Natural killer cell treated with Interleukin-12 subunit alpha and Interleukin-12 subunit beta and Interleukin-15 and Interleukin-18, amount 100 ng/mL, for 72 hours (primary cell): Measurements from ENCODE around the gene MEGF6. TPM values are rescaled to one million over a fixed set of nuclear protein-coding genes. Genes with fewer than 3 reads are reported as not detected.
A peak's percentile ranks its signal among the peaks of the same experiment; 100 is the strongest.

Experiments
- ATAC-seq, 2 donors: fragments of 150-1000 bp; cut with Tn5 transposase in 1 of 2; sonication (Bioruptor Pico), chemical (Tn5 transposase) in 1 of 2; 2 replicates each; pipeline ENCODE4 v1.10.0; 2021
- DNase-seq: peaks from one replicate; pipeline ENCODE4 v3.0.0; 2022; ENCODE audit warnings: low spot score
- H3K27ac Mint-ChIP-seq, 2 donors: 1 replicate in 1 of 2; 2 replicates in 1 of 2; pipeline ENCODE4 v1.8.0; 2022; ENCODE audit warnings: mixed read lengths in 2 of 2, mild to moderate bottlenecking in 1 of 2, moderate library complexity in 1 of 2
- H3K27me3 Mint-ChIP-seq, 2 donors: 1 replicate in 1 of 2; 2 replicates in 1 of 2; pipeline ENCODE4 v1.8.0; 2022; ENCODE audit warnings: mixed read lengths in 2 of 2
- H3K36me3 Mint-ChIP-seq: one replicate; pipeline ENCODE4 v1.8.0; 2022; ENCODE audit warnings: mixed read lengths
- H3K4me1 Mint-ChIP-seq, 2 donors: 1 replicate in 1 of 2; 2 replicates in 1 of 2; pipeline ENCODE4 v1.8.0; 2022; ENCODE audit warnings: low read depth in 2 of 2, mixed read lengths in 2 of 2, mild to moderate bottlenecking in 1 of 2
- H3K4me3 Mint-ChIP-seq: one replicate; pipeline ENCODE4 v1.8.0; 2022; ENCODE audit warnings: mixed read lengths
- H3K9me3 Mint-ChIP-seq: 2 replicates; pipeline ENCODE4 v1.8.0; 2022; ENCODE audit warnings: mixed read lengths
- total RNA-seq, 2 donors: library from RNA; stranded (reverse); gene quantifications; one replicate each; pipeline ENCODE4 v1.2.3, GENCODE V29; 2022

MEGF6 gene
- total RNA-seq, 2 donors from 2014 or later = 0.36 to 1.6 TPM

DNA sequence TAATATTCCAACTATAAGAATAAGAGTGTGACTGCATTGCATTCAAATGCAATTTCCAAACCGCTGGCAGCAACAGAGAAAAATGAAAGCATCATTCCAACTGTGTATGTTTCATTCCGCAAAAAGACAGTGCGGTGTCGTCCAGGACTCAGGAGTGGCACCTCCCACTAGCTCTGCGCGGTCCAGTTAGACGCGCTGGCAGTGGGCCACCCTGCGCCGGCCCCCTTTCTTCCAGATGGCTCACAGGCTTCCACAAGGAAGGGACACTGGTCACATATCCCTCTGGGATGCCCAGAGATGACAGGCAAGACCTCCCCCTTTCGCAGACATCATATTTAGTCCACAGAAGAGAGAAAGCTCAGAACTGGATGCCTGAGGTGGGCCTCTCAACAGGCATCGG lies 26.7 kb upstream of the MEGF6 start:
- Mint-ChIP-seq H3K27me3 (no peaks in the 10 kb centered on the region), H3K4me1 (peaks cover 0 to 6% of the 10 kb centered on the region in 2 donors), H3K9me3 (no peaks in the 10 kb centered on the region), H3K36me3 (peaks cover 10% of the 10 kb centered on the region), H3K27ac (no peak overlapping the region), H3K4me3 (no peak overlapping the region)
- peak; percentile 25 for DNase-seq
- ATAC-seq = no peak

- H3K27ac Mint-ChIP-seq = no peak overlapping the region
- H3K4me1 Mint-ChIP-seq = peaks cover 0 to 3% of the 10 kb centered on the region in 2 donors
- no peaks in the 10 kb centered on the region for H3K27me3 Mint-ChIP-seq
- peak; percentile 18 for DNase-seq
- H3K9me3 Mint-ChIP-seq = no peaks in the 10 kb centered on the region
- peaks cover 10% of the 10 kb centered on the region for H3K36me3 Mint-ChIP-seq
- H3K4me3 Mint-ChIP-seq = no peak overlapping the region
- no peak for ATAC-seq
These were observed 25.2 kb upstream of the MEGF6 start for GRCh38 chr1:3636531-3636930.

DNA sequence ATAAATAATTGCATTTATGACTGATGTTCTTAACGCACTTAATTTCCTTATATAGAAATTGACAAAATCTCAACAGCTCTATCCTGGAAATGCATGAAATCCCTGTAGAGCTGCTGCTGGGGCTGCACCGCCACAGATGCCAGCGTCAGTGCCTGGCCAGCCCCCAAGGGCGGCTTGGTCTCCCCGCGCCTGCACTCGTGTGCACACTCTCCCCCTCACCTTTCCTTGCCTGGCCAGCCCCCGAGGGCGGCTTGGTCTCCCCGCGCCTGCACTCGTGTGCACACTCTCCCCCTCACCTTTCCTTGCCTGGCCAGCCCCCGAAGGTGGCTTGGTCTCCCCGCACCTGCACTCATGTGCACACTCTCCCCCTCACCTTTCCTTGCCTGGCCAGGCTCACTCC lies 24.8 kb upstream of the MEGF6 start:
- Mint-ChIP-seq H3K36me3 (peaks cover 10% of the 10 kb centered on the region), H3K4me1 (peaks cover 0 to 3% of the 10 kb centered on the region in 2 donors), H3K4me3 (no peak overlapping the region), H3K27ac (no peak overlapping the region), H3K9me3 (no peaks in the 10 kb centered on the region), H3K27me3 (no peaks in the 10 kb centered on the region)
- ATAC-seq = no peak
- no peak for DNase-seq

DNA sequence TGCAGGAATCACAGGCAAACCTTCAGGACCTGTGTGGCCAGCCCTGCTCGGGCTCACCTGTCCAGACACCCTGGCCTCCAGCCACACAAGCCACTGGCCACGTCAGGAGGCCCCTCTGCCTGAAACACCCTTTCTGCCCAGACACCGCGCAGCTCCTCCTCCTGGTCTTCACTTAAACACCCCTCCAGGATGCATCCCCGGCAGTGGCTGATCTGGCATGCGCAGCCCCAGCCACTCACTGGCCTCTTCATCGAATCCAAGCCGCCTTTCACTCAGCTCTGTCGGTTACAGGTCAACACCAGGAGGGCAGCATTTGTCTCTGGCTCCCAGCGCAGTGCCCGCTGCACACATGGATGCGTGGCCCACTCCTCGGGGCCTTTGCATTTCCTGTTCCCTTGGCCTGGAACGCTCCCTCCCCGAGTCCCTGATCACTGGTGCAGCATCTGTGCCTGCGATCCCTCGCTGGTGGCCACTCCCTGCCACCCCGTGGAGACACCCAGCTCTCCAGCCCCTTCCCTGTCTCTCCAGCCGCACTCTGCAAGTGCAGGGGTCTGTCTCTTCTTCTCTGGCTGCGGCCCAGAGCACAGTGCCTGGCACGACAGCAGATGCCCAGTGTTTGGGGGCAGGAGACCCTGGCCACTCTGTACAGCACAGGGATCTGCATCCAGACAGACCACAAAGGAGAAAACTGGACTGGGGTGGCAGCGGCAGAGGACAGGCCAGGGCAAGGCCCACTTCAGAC lies 22.9 kb upstream of the MEGF6 start:
- ATAC-seq = no peak
- Mint-ChIP-seq H3K36me3 (peaks cover 10% of the 10 kb centered on the region), H3K4me3 (no peak overlapping the region), H3K4me1 (peaks cover 0 to 3% of the 10 kb centered on the region in 2 donors), H3K9me3 (no peaks in the 10 kb centered on the region), H3K27ac (no peak overlapping the region), H3K27me3 (no peaks in the 10 kb centered on the region)
- no peak for DNase-seq

GRCh38 chr1:3633344-3634058 lies 22.2 kb upstream of the MEGF6 start:
- DNase-seq = no peak
- Mint-ChIP-seq H3K27ac (no peak overlapping the region), H3K4me1 (peaks cover 0 to 3% of the 10 kb centered on the region in 2 donors), H3K9me3 (no peaks in the 10 kb centered on the region), H3K36me3 (peaks cover 10% of the 10 kb centered on the region), H3K27me3 (no peaks in the 10 kb centered on the region), H3K4me3 (no peak overlapping the region)
- no peak for ATAC-seq

- Mint-ChIP-seq H3K4me1 (peaks cover 0 to 3% of the 10 kb centered on the region in 2 donors), H3K27me3 (no peaks in the 10 kb centered on the region), H3K9me3 (no peaks in the 10 kb centered on the region), H3K4me3 (no peak overlapping the region), H3K27ac (no peak overlapping the region), H3K36me3 (peaks cover 10% of the 10 kb centered on the region)
- no peak for DNase-seq
- ATAC-seq = no peak
These were observed 21.5 kb upstream of the MEGF6 start for GRCh38 chr1:3632716-3633343.

- no peak for DNase-seq
- Mint-ChIP-seq H3K36me3 (peaks cover 10% of the 10 kb centered on the region), H3K27me3 (no peaks in the 10 kb centered on the region), H3K4me1 (peaks cover 0 to 3% of the 10 kb centered on the region in 2 donors), H3K27ac (no peak overlapping the region), H3K9me3 (no peaks in the 10 kb centered on the region), H3K4me3 (no peak overlapping the region)
- no peak for ATAC-seq
These were observed 21.0 kb upstream of the MEGF6 start for GRCh38 chr1:3632298-3632697.

- Mint-ChIP-seq H3K36me3 (peaks cover 5% of the 10 kb centered on the region), H3K4me1 (peaks cover 0 to 3% of the 10 kb centered on the region in 2 donors), H3K27me3 (no peaks in the 10 kb centered on the region), H3K4me3 (no peak overlapping the region), H3K9me3 (no peaks in the 10 kb centered on the region), H3K27ac (no peak overlapping the region)
- no peak for ATAC-seq
- DNase-seq = no peak
These were observed 20.3 kb upstream of the MEGF6 start for GRCh38 chr1:3631320-3632260.

DNA sequence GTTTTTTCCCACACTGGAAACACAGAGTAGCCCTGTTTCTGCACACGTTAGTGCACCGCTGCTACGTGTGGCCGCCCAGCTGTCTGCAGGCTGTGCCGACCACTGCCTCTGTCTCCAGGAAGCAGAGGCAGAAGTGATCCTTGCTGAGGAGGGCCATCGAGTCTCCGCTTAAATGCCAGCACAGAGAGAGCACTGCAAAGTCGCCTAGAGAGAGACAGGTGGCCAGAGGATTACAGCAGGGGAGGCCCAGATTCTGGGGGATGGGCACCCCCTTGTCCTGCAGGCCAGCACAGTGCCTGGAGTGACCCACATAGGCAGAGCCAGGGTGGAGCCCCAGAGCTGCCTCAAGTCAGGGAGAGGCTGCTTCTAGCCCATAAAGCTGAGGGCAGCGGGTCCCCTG lies 19.6 kb upstream of the MEGF6 start:
- ATAC-seq (no peak), DNase-seq (no peak)
- no peaks in the 10 kb centered on the region for H3K36me3 Mint-ChIP-seq
- no peaks in the 10 kb centered on the region for H3K9me3 Mint-ChIP-seq
- H3K27ac Mint-ChIP-seq = no peak overlapping the region
- no peaks in the 10 kb centered on the region for H3K27me3 Mint-ChIP-seq
- H3K4me1 Mint-ChIP-seq = peaks cover 4% of the 10 kb centered on the region in 2 donors
- no peak overlapping the region for H3K4me3 Mint-ChIP-seq

GRCh38 chr1:3630161-3630611 lies 18.9 kb upstream of the MEGF6 start:
- no peak overlapping the region for H3K4me3 Mint-ChIP-seq
- no peaks in the 10 kb centered on the region for H3K27me3 Mint-ChIP-seq
- ATAC-seq (no peak), DNase-seq (no peak)
- H3K27ac Mint-ChIP-seq = no peak overlapping the region
- H3K9me3 Mint-ChIP-seq = no peaks in the 10 kb centered on the region
- H3K36me3 Mint-ChIP-seq = no peaks in the 10 kb centered on the region
- H3K4me1 Mint-ChIP-seq = peaks cover 7% of the 10 kb centered on the region in 2 donors

DNA sequence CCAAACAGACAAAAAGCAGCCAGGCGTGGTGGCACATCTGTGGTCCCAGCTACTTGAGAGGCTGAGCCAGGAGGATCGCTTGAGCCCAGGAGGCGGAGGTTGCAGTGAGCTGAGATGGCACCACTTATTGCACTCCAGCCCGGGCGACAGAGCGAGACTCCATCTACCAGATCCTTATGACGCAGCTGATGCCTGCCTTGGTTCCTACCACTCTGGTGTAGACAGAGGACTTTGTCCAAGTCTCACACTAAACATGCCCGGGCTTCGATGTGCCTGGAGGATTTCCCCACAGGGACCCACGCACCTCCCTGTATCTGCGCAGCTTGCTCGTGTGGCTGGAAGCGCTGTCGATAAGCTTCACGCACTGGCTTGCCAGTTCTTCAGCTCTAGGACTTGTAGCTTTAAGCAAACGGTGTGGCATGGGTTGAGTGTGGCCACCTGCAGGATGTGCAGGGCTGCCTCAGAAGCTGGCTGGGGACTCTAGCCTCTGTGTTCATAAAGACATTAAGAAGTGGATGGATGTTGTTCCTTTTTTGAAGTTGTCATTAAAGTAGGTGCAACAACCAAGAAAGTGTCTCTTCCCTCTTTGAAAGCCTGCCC lies 18.4 kb upstream of the MEGF6 start:
- H3K4me3 Mint-ChIP-seq = no peak overlapping the region
- H3K4me1 Mint-ChIP-seq = peaks cover 8 to 9% of the 10 kb centered on the region in 2 donors
- DNase-seq (no peak), ATAC-seq (no peak)
- no peaks in the 10 kb centered on the region for H3K27me3 Mint-ChIP-seq
- no peaks in the 10 kb centered on the region for H3K36me3 Mint-ChIP-seq
- no peaks in the 10 kb centered on the region for H3K9me3 Mint-ChIP-seq
- H3K27ac Mint-ChIP-seq = no peak overlapping the region

GRCh38 chr1:3628445-3628844 lies 17.1 kb upstream of the MEGF6 start:
- DNase-seq (no peak), ATAC-seq (no peak)
- no peak overlapping the region for H3K4me3 Mint-ChIP-seq
- H3K9me3 Mint-ChIP-seq = no peaks in the 10 kb centered on the region
- peaks cover 18 to 21% of the 10 kb centered on the region in 2 donors for H3K4me1 Mint-ChIP-seq
- H3K36me3 Mint-ChIP-seq = no peaks in the 10 kb centered on the region
- H3K27me3 Mint-ChIP-seq = no peaks in the 10 kb centered on the region
- H3K27ac Mint-ChIP-seq = no peak overlapping the region
